Measurements from ENCODE around the gene PARP1. TPM values are rescaled to one million over a fixed set of nuclear protein-coding genes. Genes with fewer than 3 reads are reported as not detected.

PARP1 gene
- total and polyA plus RNA-seq, 8 donors = 78.7 to 153 (median 129) TPM

- intact Hi-C loops (cut with DNase I) = no loop called here
- no peak for ATAC-seq
Measured at GRCh38 chr1:226322986-226323385, 84.9 kb downstream of the PARP1 start.

DNA sequence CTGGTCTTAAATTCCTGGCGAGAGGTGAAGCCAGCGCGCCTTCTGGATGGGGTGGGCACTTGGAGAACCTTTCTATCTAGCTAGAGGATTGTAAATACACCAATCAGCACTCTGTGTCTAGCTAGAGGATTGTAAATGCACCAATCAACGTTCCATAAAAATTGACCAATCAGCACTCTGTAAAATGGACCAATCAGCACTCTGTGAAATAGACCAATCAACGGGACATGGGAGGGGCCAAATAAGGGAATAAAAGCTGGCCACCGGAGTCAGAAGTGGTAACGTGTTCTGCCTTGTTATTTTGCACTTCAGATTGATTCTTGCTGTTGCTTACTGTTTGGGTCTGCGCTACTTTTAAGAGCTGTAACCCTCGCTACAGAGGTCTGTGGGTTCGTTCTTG is 87.0 kb downstream of the PARP1 start:
- DNase-seq = no peak
- TF ChIP-seq, protein P1, sequence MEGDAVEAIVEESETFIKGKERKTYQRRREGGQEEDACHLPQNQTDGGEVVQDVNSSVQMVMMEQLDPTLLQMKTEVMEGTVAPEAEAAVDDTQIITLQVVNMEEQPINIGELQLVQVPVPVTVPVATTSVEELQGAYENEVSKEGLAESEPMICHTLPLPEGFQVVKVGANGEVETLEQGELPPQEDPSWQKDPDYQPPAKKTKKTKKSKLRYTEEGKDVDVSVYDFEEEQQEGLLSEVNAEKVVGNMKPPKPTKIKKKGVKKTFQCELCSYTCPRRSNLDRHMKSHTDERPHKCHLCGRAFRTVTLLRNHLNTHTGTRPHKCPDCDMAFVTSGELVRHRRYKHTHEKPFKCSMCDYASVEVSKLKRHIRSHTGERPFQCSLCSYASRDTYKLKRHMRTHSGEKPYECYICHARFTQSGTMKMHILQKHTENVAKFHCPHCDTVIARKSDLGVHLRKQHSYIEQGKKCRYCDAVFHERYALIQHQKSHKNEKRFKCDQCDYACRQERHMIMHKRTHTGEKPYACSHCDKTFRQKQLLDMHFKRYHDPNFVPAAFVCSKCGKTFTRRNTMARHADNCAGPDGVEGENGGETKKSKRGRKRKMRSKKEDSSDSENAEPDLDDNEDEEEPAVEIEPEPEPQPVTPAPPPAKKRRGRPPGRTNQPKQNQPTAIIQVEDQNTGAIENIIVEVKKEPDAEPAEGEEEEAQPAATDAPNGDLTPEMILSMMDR (IDR thresholded peaks at IDR 0.05) = no peak
- Histone ChIP-seq H3K27ac (no peak overlapping the region), H3K9me3 (no peaks in the 10 kb centered on the region), H3K4me1 (no peaks in the 10 kb centered on the region), H3K4me3 (no peak overlapping the region), H3K36me3 (no peaks in the 10 kb centered on the region), H3K27me3 (peaks cover 0 to 8% of the 10 kb centered on the region in 2 donors)
- intact Hi-C loops (cut with DNase I) = no loop called here
- no peak for ATAC-seq

More at GRCh38 chr1:226322986-226323385, 84.9 kb downstream of the PARP1 start:
- Histone ChIP-seq H3K36me3 (no peaks in the 10 kb centered on the region), H3K27ac (no peak overlapping the region), H3K4me1 (no peaks in the 10 kb centered on the region), H3K9me3 (no peaks in the 10 kb centered on the region), H3K27me3 (peaks cover 0 to 8% of the 10 kb centered on the region in 2 donors), H3K4me3 (no peak overlapping the region)
- TF ChIP-seq, protein P1 (IDR thresholded peaks at IDR 0.05) = no peak
- DNase-seq = peak in 1 of 4 donors; percentile 7

DNA sequence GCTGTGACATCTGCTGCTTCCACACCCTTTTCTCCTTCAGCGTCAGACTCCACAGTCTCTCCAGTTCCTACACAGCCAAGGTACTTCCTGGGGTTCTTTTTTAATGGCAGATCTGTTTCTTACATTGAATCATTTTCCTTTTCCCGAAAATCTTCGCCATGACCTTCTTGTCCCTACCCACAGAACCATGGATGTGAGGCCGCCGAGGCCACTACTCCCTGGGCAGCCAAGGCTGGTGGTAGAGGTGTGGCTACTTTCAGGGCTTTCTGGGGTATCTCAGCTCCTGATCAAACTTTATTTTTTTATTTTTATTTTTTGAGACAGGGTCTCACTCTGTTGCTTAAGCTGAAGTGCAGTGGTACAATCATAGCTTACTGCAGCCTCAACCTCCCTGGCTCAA is 89.4 kb downstream of the PARP1 start:
- Histone ChIP-seq H3K4me1 (no peaks in the 10 kb centered on the region), H3K36me3 (no peaks in the 10 kb centered on the region), H3K9me3 (no peaks in the 10 kb centered on the region), H3K27ac (no peak overlapping the region), H3K27me3 (peaks cover 0 to 8% of the 10 kb centered on the region in 2 donors), H3K4me3 (no peak overlapping the region)
- DNase-seq = no peak
- intact Hi-C loops (cut with DNase I) = no loop called here
- ATAC-seq = no peak
- TF ChIP-seq, protein P1 (IDR thresholded peaks at IDR 0.05) = no peak

GRCh38 chr1:226314055-226314454 is 93.8 kb downstream of the PARP1 start:
- peaks cover 0 to 3% of the 10 kb centered on the region in 2 donors for H3K27me3 ChIP-seq
- DNase-seq = no peak
- TF ChIP-seq, protein P1 (IDR thresholded peaks at IDR 0.05) = no peak
- no peak overlapping the region for H3K27ac ChIP-seq
- no peak overlapping the region for H3K4me3 ChIP-seq
- H3K36me3 ChIP-seq = no peaks in the 10 kb centered on the region
- ATAC-seq = no peak
- intact Hi-C loops (cut with DNase I) = no loop called here
- H3K4me1 ChIP-seq = peaks cover 0 to 14% of the 10 kb centered on the region in 2 donors
- H3K9me3 ChIP-seq = no peaks in the 10 kb centered on the region

- Histone ChIP-seq H3K4me3 (no peak overlapping the region), H3K27ac (no peak overlapping the region), H3K36me3 (no peaks in the 10 kb centered on the region), H3K4me1 (peaks cover 0 to 23% of the 10 kb centered on the region in 2 donors), H3K27me3 (peaks cover 0 to 3% of the 10 kb centered on the region in 2 donors), H3K9me3 (no peaks in the 10 kb centered on the region)
- ATAC-seq = no peak
- TF ChIP-seq, protein P1 (IDR thresholded peaks at IDR 0.05) = no peak
- DNase-seq = no peak
- intact Hi-C loops (cut with DNase I) = no loop called here
Measured at GRCh38 chr1:226312065-226312464, 95.8 kb downstream of the PARP1 start.
